GM19467 (cell line): ENCODE results near the gene NAV1.
A peak's percentile ranks its signal among the peaks of the same experiment; 100 is the strongest.

Source experiments
- ATAC-seq: cut with Tn5 transposase; IDR thresholded peaks from one replicate; pipeline ENCODE4 v1.9.1; 2021; ENCODE audit warnings: mild to moderate bottlenecking, moderate library complexity; ENCODE audit not compliant: unreplicated experiment

The NAV1 gene

GRCh38 chr1:201502511-201502857, 36.4 kb upstream of the NAV1 start:
- no peak for ATAC-seq

- no peak for ATAC-seq
Measured at GRCh38 chr1:201503397-201504176, 35.3 kb upstream of the NAV1 start.

GRCh38 chr1:201504179-201504631, 34.7 kb upstream of the NAV1 start:
- ATAC-seq: no peak

GRCh38 chr1:201504799-201505502, 34.0 kb upstream of the NAV1 start:
- ATAC-seq: no peak

- ATAC-seq: no peak
Measured at GRCh38 chr1:201505503-201505890, 33.4 kb upstream of the NAV1 start.

- no peak for ATAC-seq
Measured at GRCh38 chr1:201506092-201506491, 32.8 kb upstream of the NAV1 start.

- peak; percentile 90 for ATAC-seq
Measured at GRCh38 chr1:201506557-201507359, 32.2 kb upstream of the NAV1 start, which contains the start of gene CSRP1. Gene CSRP1, minus strand, starts transcription at chr1:201507123. Its CDS starts 10,820 bp downstream, at chr1:201496303.

- no peak for ATAC-seq
Measured at GRCh38 chr1:201507360-201507675, 31.6 kb upstream of the NAV1 start.

GRCh38 chr1:201508809-201509208, 30.1 kb upstream of the NAV1 start:
- ATAC-seq: no peak

- no peak for ATAC-seq
Measured at GRCh38 chr1:201509601-201510374, 29.1 kb upstream of the NAV1 start.

GRCh38 chr1:201510734-201511133, 28.2 kb upstream of the NAV1 start:
- no peak for ATAC-seq

GRCh38 chr1:201511396-201511940, 27.5 kb upstream of the NAV1 start:
- ATAC-seq: no peak

- no peak for ATAC-seq
Measured at GRCh38 chr1:201511941-201512539, 26.9 kb upstream of the NAV1 start.

- no peak for ATAC-seq
Measured at GRCh38 chr1:201513498-201514243, 25.3 kb upstream of the NAV1 start.

- no peak for ATAC-seq
Measured at GRCh38 chr1:201514466-201514865, 24.5 kb upstream of the NAV1 start.

- no peak for ATAC-seq
Measured at GRCh38 chr1:201515062-201515750, 23.7 kb upstream of the NAV1 start.

- ATAC-seq: no peak
Measured at GRCh38 chr1:201515895-201516294, 23.0 kb upstream of the NAV1 start.

GRCh38 chr1:201516511-201517127, 22.3 kb upstream of the NAV1 start:
- ATAC-seq: no peak
